Measurements from ENCODE around the gene MYOZ1.
"Not testable (repeated sequence)": the region's sequence is repeated elsewhere in the genome, so short reads cannot be mapped to it uniquely, and the experiment has no call there.

The MYOZ1 gene

GRCh38 chr10:73662705-73663104 is 21.4 kb upstream of the MYOZ1 start:
- H3K9me3 ChIP-seq (ENCODE audit: control insufficient read depth, low read length); H3K4me3 ChIP-seq (ENCODE audit: low read depth, low read length); H3K9ac ChIP-seq; H3K36me3 ChIP-seq (ENCODE audit: control insufficient read depth, insufficient read depth, low read length); H2AFZ ChIP-seq; H3K27ac ChIP-seq; H3K4me2 ChIP-seq (ENCODE audit: low read length); H3K4me1 ChIP-seq; H3K79me2 ChIP-seq; H3K27me3 ChIP-seq (ENCODE audit: control insufficient read depth, insufficient read depth, low read length): not testable (repeated sequence)

- Histone ChIP-seq H3K27ac (no peak within 1 kb of the TSS), H3K4me3 (ENCODE audit: low read depth, low read length) (no peak within 1 kb of the TSS), H3K9me3 (ENCODE audit: control insufficient read depth, low read length) (no peaks in the 10 kb centered on the region), H3K4me2 (ENCODE audit: low read length) (no peak within 1 kb of the TSS), H3K36me3 (ENCODE audit: control insufficient read depth, insufficient read depth, low read length) (no peaks in the 10 kb centered on the region), H3K9ac (no peak within 1 kb of the TSS), H3K27me3 (ENCODE audit: control insufficient read depth, insufficient read depth, low read length) (no peaks in the 10 kb centered on the region), H3K79me2 (no peaks in the 10 kb centered on the region), H2AFZ (no peak within 1 kb of the TSS), H3K4me1 (no peaks in the 10 kb centered on the region)
- TF ChIP-seq CTCF (IDR thresholded peaks at IDR 0.05): no peak
Measured at GRCh38 chr10:73655990-73656298, 14.7 kb upstream of the MYOZ1 start, which contains the start of gene SYNPO2L. SYNPO2L (minus strand) TSS chr10:73656029; CDS start chr10:73655922, 107 bp downstream.

GRCh38 chr10:73655257-73655989 is 14.1 kb upstream of the MYOZ1 start:
- Histone ChIP-seq H3K36me3 (ENCODE audit: control insufficient read depth, insufficient read depth, low read length) (no peaks in the 10 kb centered on the region), H2AFZ (no peak overlapping the region), H3K9ac (no peak overlapping the region), H3K9me3 (ENCODE audit: control insufficient read depth, low read length) (no peaks in the 10 kb centered on the region), H3K4me3 (ENCODE audit: low read depth, low read length) (no peak overlapping the region), H3K4me1 (no peaks in the 10 kb centered on the region), H3K27ac (no peak overlapping the region), H3K79me2 (no peaks in the 10 kb centered on the region), H3K4me2 (ENCODE audit: low read length) (no peak overlapping the region), H3K27me3 (ENCODE audit: control insufficient read depth, insufficient read depth, low read length) (no peaks in the 10 kb centered on the region)
- no peak for TF ChIP-seq CTCF (IDR thresholded peaks at IDR 0.05)

GRCh38 chr10:73653701-73654100 is 12.4 kb upstream of the MYOZ1 start:
- H3K27ac ChIP-seq: no peak overlapping the region
- H3K9ac ChIP-seq: no peak overlapping the region

GRCh38 chr10:73653195-73653594 is 11.9 kb upstream of the MYOZ1 start:
- no peaks in the 10 kb centered on the region for H3K36me3 ChIP-seq (ENCODE audit: control insufficient read depth, insufficient read depth, low read length)
- H3K4me2 ChIP-seq (ENCODE audit: low read length): no peak overlapping the region
- H3K9me3 ChIP-seq (ENCODE audit: control insufficient read depth, low read length): no peaks in the 10 kb centered on the region
- no peak overlapping the region for H3K9ac ChIP-seq
- H3K27me3 ChIP-seq (ENCODE audit: control insufficient read depth, insufficient read depth, low read length): no peaks in the 10 kb centered on the region
- H3K4me1 ChIP-seq: no peaks in the 10 kb centered on the region
- no peak for TF ChIP-seq CTCF (IDR thresholded peaks at IDR 0.05)
- no peak overlapping the region for H3K4me3 ChIP-seq (ENCODE audit: low read depth, low read length)
- H2AFZ ChIP-seq: no peak overlapping the region
- H3K27ac ChIP-seq: no peak overlapping the region
- H3K79me2 ChIP-seq: no peaks in the 10 kb centered on the region

More at GRCh38 chr10:73653701-73654100, 12.4 kb upstream of the MYOZ1 start:
- H3K36me3 ChIP-seq (ENCODE audit: control insufficient read depth, insufficient read depth, low read length): no peaks in the 10 kb centered on the region
- no peaks in the 10 kb centered on the region for H3K4me1 ChIP-seq
- H3K4me3 ChIP-seq (ENCODE audit: low read depth, low read length): no peak overlapping the region
- no peak overlapping the region for H2AFZ ChIP-seq
- H3K9me3 ChIP-seq (ENCODE audit: control insufficient read depth, low read length): no peaks in the 10 kb centered on the region
- no peak for TF ChIP-seq CTCF (IDR thresholded peaks at IDR 0.05)
- no peak overlapping the region for H3K4me2 ChIP-seq (ENCODE audit: low read length)
- no peaks in the 10 kb centered on the region for H3K27me3 ChIP-seq (ENCODE audit: control insufficient read depth, insufficient read depth, low read length)
- no peaks in the 10 kb centered on the region for H3K79me2 ChIP-seq
